HG03354 (cell line): ENCODE results near the gene GTPBP1.
A peak's percentile ranks its signal among the peaks of the same experiment; 100 is the strongest.

Experiments used
- ATAC-seq: cut with Tn5 transposase; IDR thresholded peaks from one replicate; pipeline ENCODE4 v1.9.1; 2021; ENCODE audit warnings: mild to moderate bottlenecking; ENCODE audit not compliant: unreplicated experiment, poor library complexity, severe bottlenecking

Gene GTPBP1

DNA sequence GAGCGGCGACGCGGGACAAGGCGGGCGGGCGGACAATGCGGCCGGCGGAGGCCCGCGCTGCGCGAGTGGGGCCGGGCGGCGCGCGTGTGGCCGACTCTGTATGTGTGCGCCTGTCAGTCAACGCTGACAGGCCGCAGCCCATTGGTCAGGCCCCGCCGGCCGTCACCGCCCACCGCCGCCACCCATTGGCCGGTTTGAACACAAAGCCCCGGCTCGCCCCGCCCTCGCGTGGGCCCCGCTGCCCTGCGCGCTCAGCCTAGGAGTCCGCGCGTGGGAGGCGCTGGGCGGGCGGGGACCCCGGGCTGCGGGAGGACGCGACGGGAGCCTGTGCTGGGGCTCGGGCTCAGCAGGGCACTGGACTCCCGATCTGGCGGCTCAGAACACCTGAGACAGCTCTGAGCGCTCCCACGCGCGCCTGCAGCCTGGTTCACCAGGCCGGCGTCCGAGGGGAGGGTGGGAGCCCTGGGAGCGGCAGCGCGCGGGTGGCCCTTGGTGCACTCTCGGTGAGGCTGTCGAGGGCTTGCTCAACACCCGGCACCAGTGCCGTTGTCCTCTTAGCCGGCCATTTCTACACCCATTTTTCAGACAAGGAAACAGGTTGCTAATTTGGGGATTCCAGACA, 50.3 kb downstream of the GTPBP1 start, which contains the start of gene SUN2:
Gene SUN2, minus strand, starts transcription at position 88 of the 622 bp plus-strand sequence. CDS start 3,370 bp downstream, outside the sequence.
- peak; percentile 72 for ATAC-seq

DNA sequence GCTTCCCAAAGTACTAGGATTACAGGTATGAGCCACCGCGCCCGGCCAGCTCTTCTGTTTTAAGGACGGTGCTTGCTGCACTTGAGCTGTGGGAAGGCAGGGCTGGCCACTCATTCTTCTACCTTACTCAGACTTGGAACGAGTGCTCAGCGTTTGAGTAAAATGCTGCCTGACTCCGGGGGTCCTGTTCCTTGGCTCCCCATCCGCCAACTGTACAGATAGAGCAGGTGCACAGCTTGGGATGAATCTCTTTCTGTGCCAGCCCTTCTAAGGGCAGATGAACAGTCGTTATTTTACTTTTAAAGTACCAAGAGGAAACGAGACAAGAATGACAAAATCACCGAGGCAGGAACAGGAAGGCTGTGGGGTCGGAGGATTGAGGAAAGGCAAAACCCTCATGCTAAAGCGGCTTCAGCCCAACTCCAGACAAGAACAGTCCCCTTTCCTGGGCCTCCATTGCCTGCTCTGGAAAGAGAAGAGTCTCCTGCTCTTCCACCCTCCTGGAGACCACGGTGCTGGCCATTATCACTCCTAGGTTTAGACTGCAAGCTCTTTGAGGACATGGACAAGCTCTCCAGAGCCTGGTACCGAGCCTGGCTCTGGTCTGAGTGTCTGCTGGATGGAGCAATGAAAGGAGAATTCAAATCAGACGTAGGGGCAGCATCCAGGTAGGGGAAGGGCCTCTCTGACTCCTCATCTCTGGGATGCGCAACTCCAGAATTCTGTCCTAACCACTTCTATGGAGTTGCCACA, 51.1 kb downstream of the GTPBP1 start:
- ATAC-seq: no peak

DNA sequence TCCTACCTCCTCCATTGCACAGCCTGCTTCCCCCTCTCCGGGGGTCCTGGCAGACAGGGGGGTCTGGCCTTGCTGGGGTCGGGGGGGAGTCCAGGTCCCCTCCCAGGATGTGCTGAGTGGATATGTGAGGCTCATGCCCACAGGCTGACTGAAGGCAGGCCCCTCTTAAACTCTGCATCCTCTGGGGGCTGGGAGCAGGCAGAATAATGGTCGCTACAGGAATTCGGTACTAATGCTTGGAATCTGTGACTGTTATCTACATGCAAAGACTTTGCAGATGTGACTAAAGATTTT, 51.7 kb downstream of the GTPBP1 start:
- ATAC-seq: no peak

DNA sequence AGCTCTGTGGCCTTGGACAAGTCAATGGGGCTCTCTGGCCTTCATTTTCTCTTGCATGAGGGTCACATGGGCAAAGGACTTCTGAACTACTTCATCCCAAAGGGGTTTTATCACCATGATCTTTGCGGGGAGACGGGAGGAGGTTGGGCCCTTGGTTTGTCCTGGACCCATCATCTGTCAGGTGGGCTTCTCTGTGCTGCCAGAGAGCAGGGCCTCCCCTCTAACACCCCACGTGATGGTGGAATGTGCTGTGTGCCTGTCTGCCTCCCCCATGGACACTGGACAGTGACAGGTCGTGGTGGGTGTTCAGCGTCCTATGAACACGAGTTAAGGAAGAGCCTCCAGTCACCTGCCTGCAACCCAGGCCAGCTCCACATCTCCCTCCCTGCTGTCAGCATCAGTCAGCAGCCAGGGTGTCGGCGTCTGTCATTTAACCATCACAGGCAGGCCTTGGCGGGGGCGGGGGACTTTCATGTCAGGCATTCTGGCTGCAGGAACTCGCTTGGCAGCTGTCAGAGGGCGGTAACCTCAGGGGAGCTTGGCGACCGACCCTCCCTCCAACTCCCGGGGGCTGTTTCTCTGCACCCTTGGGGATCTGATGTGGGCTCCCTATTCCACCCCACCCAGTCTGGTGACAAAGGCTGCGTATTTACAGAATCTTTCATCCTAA, 52.7 kb downstream of the GTPBP1 start:
- no peak for ATAC-seq

DNA sequence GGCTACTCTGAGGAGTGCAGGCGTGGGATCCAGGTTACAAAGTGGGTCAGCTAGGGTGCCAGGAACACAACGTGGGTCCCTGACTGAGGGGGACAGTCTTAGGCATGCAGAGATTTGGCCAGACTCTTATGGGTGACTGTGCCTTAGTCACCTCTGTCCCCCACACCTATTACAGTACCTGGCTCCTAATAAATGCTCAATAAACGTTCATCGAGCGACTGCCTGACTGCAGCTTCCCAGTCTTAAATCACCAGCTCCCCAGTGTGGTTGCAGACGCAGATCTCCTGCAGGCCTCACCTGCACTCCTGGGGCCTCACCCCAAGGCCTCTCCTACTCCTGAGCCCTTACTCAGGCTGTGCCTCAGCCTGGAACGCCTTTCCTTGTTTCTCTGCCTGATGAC, 53.3 kb downstream of the GTPBP1 start:
- ATAC-seq: no peak

DNA sequence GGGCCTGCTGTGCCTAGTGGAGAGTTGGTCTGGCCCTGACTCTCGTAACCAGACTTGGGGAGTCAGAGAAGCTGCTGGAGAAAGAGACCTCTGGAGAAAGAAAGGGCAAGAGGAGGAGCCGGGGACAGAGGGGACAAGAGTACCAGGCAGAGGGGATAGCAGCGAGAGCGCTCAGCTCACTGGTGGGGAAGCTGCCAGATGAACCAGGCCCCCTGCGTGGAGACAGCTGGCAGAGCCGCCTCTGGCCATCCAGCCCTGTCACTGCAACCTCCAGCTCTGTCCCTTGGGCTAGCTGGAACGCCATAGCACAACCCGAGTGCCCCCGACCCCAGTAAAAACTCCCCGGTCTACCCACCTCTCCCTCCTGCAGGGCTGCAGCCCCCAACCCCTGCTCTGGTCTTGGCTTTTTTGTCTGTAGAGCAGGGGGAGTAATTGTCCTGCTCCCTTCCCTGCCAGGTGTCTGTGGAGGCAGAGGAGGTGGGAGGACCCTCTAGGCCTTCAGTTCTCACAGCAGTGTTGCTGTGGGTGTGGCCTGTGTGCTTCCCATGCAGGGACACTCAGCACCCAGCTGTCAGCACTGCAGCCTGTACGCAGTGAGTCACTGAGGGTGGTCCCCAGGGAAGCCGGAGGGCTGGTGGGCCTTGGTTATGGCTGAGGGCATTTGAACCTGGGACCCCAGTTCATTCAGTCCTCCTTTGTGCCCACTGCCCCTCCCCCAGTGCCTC, 54.9 kb downstream of the GTPBP1 start:
- no peak for ATAC-seq

DNA sequence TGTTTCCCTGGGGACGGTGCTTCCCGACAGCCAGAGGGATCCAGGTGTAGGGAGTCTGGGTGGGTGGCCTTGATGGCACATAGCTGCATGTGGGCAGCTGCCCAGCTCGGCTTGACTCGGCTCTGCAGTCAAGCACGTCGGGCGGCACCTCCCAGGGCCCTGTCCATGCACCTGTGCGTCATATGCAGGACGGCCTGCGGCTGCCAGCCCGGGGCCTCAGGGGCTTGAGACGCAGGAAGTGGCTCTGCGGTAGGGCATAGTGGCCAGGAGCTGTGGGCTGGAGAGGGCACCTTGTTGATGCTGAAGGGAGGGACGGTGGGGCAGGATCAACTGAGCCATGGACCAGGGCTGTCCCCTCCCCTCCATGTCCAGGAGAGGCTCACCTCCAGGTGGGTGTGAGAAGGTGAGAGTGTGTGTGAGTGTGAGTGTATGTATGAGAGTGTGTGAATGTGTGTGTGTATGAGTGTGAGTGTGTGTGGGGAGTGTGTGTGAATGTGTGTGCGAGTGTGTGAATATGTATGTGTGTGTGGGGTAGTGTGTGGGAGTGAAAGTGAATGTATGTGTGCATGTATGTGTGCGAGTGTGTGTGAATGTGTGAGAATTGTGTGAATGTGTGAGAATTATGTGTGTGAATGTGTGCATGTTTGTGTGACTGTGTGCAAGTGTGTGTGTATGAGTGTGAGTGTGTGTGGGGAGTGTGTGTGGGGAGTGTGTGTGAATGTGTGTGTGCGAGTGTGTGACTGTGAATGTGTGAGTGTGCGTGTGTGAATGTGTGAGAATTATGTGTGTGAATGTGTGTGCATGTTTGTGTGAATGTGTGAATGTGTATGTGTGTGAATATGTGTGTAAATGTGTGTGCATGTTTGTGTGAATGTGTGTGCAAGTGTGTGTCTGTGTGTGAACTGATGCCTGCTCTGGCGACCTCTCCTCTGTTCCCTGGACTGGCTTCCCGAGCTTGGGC, 55.7 kb downstream of the GTPBP1 start:
- no peak for ATAC-seq

DNA sequence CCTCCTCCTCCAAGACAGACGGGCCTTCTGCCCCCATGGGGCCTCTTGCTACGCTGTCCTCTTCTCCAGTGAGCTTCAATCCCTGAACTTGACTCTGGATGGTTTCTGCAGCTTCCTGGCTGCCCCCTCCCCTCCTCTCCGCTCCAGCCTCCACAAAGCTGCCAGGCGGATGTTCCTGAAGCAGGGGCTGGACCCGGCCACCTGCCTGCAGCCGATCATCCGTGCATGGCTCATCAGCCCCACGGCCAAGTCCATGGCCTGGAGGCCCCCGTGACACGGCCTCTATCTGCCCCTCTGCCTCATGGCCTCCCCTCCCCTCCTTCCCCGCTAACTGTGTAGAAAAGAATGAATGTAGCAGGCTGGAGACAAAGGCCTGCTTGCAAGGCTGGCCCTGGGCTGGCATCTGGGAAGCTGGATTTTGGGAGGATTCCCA, 56.8 kb downstream of the GTPBP1 start:
- no peak for ATAC-seq

DNA sequence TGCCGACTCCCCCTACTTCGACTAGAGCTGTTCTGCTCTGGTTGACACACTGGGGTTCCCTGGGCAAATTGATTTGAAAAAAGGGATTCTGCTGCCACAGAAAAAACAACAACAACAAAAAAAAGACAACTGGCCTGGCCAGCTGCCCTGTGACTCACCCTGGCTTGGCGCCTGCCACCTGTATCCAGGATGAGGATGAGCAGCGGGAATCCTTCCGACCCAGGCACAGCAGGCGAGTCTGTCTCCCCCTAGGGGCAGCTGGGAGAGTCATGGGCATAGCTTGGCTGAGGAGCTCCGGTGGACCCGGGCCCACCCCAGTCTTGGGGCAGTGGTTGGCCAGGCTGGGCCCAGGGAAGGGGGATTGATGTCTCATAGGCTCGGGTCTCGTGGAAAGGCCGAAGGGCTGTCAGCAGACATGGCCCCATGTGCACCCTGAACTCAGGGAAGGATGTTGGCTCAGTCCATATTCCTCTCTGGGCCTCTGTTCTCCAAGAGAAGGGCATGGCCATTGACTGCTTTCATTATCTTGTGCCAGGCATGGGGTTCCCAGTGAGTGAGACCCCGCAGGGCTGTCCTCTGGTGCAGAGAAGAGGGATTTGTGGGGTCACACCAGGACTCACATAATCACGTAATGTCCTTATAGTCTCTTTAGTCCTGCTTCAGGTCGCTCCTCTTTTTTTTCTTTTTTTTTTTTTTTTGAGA, 60.5 kb downstream of the GTPBP1 start:
- no peak for ATAC-seq

DNA sequence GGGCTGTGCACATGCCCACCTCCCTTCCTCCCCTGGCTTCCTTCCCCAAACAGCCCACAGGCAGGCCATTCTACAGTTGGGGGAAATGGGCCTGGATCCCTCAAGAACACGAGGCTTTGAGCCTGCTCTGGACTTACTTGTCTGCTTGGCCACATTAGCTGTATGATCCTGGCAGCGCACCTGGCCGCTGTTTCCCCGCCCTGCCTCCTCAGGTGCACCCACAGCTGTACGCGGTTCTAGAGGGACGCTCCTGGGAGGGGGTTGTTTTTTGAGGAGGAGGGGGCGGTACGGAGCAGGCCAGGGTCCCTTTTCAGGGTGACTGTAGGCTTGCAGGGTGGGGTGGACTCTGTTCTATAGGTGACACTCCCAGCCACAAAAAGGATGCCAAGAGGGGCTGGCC, 61.6 kb downstream of the GTPBP1 start:
- ATAC-seq: no peak

DNA sequence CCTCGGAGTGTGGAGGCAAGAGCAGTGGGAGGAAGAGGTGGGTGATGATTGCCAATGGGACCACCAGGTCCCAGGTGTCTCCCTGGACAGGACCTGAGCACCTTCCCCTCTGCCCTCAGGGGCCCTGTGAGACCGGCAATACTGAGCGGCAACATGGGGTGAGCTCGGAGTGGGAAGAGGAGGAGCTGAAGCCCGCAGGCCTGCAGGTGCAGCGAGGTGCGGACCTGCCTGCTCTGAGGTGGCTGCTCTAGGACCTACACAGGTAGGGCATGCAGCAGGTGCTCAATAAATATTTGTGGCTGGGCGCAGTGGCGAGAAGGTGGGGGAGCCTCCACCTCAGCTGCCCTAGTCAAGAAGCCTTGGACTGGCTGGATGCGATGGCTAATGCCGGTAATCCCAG, 62.3 kb downstream of the GTPBP1 start:
- ATAC-seq: no peak

DNA sequence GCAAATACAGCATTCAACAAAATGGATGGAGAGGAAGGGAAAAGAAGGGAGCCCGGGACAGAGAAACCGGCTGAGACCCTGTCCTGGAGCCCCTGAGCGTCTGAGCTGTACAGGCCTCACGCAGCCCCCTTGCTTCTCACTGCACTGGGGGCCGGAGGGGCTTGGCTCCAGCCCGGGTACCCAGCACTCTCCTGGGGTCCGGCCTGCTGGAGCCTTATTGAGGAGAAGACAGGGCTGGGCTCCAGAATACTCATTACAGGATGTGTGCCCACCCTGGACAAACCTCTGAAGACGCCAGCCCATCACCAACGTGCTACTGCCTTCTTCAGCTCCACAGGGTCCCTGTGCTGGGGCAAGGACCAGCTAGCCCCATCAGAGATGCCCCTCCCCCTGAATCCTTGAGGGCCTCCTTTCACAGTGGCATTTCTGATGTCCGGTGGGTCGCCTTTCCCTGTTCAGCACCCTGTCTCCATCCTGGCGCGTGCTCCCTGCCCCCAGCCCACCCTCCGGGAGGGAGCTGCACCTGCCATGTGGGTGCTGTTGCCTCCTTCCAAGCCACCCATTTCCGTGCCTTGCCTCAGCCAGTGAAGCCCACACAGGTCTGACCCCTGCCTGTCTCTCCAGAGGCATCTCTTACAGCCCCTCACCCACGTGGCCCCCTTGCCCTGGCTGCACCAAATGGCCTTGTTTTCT, 64.7 kb downstream of the GTPBP1 start:
- ATAC-seq: no peak

DNA sequence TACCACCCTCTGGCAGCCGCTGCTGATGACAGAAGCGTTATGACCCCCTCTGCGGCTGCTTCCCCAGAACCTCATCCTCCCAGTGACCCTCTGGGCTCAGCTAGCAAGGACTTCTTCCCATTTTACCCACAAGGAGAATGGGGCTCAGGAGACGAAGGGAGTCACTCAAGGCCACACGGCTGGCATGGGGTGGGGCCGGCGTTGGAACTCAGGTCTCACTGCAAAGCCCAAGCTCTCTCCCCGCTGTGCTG, 66.8 kb downstream of the GTPBP1 start:
- ATAC-seq: no peak

DNA sequence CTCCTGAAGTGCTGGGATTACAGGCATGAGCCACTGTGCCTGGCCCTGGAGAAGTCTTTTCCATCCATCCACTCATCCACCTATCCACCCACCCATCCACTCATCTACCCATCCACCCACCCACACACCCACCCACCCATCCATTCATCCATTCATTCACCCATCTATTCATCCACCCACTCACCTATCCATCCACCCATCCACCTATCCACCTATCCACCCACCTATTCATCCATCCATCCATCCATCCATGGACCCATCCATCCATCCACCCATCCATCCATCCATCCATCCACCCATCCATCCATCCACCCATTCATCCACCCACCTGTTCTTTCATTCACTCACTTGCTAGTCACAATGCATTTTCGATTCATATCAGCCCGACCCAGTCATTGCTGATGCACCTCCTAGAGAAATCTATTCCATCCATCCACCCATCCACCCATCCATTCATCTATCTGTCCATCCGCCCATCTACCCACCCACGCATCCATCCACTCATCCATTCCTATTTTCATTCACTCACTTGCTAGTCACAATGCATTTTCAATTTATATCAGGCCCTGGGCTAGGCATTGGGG, 67.7 kb downstream of the GTPBP1 start:
- ATAC-seq: no peak

DNA sequence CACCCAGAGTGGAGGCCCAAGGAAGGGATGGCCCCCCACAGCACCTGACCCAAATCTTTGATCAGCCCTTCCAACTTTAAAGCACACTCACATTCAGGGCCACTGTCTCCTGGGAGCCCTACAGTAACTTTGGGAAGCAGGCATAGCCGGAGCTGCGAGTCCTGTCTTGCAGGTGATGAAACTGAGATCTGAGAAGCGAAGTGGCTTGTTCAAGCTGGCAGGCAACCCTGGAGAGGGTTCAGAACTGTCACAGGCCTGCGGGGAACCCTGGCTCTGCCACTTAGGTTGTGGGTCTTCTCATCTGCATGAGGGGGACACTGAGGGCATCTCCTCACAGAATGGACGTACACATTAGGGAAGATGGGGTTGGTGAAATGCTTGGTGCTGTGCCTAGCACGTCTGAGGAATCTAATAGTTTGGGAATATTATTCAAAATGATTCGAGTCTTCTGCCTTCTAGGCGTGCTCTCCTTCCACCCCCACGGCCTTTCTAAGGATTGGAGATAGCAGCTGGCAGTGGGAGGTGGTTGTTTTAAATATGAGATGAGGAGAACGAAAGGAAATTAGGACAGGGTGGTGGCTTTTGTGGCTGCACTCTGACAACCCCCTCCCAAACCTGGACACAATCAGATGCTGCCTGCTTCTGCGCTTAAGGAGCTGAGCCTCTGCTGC, 68.9 kb downstream of the GTPBP1 start:
- ATAC-seq: no peak

DNA sequence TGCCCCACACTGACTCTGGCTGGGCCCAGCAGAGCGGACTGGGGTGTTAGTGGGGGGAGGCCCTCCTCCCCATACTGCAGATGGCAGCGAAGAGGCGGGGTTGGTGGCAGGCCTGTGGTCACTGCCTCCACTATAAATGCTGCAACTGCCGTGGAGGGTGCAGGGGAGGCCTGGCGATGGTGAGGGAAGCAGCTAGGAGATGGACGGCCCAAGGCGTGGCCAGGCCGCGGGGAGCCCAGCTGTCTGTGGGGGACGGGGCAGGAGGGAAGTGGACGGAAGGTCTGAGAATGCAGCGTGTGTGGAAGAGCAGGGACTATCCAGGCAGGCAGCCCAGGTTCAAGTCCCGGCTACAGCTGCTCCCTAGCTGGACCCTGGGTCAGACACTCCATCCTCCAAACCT, 69.9 kb downstream of the GTPBP1 start:
- no peak for ATAC-seq

DNA sequence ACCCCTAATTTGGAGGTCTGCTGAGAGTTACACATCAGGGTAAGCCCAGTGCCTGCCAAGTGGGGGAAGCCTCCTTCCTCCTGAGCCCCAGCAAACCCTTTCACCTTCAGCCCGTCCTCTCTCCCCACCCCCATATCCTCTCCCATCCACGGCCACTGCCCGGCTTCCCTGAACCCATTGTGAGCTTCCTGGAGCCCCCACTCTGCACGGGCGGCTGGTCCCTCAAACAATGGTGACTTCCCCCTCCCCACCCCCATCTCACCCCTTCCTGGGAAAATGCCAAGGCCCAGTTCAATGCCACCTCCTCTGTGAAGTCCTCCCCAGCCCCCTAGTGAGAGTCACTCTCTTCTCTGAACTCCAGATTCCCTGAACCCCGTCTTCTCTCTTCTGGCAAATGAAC, 70.3 kb downstream of the GTPBP1 start:
- no peak for ATAC-seq
